Right forelimb (tissue), 1 donor: ENCODE data around the gene TNS1.
"Not testable (repeated sequence)": the region's sequence is repeated elsewhere in the genome, so short reads cannot be mapped to it uniquely, and the experiment has no call there.

Experiments
- DNase-seq: peaks from one replicate; pipeline ENCODE4 v3.0.0-alpha.2; 2018

TNS1 gene

DNA sequence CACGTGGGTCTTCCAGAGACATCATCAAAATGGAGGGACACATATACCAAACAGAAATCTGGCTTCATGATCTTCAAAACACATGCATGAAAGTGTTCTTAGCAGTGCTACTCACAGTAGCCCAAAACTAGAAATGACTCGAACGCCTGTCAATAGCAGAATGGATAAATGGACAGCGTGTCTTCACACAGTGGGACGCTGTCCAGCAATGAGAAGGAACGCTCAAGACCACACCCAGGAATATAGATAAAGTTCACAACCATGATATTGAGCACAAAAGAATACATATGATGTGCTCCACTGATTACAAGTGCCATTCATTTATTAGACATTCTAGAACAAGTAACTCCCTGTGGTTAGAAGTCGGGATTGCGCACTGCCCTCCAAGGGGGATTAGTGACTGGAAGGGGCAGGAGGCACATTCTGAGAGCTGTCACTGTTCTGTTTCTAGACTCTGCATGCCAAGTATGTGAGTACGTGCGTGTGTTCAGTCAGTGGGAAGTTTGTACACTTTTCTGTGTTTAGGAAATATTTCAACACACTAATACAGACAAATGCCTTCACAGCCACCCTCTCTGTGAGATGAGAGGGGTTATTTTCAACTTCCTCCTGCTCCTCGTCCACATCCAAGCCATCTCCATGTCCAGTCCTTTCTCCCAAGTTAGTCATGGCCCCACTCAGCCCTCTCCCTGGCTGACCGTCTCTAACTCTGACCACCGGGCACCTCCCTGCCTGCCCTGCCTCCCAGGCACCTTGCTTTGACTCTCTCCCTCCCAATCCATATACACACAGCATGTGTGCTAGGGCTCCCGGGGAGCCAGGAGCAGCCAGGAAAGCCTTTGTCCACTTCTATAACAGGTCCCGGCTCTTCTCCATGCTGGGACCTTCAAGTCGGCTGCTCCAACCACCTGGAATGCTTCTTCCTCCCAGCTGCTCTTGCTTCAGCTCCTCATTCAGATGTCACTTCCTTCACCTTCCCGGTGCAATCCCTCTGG is 26.9 kb upstream of the TNS1 start:
- peak; percentile 42 for DNase-seq

DNA sequence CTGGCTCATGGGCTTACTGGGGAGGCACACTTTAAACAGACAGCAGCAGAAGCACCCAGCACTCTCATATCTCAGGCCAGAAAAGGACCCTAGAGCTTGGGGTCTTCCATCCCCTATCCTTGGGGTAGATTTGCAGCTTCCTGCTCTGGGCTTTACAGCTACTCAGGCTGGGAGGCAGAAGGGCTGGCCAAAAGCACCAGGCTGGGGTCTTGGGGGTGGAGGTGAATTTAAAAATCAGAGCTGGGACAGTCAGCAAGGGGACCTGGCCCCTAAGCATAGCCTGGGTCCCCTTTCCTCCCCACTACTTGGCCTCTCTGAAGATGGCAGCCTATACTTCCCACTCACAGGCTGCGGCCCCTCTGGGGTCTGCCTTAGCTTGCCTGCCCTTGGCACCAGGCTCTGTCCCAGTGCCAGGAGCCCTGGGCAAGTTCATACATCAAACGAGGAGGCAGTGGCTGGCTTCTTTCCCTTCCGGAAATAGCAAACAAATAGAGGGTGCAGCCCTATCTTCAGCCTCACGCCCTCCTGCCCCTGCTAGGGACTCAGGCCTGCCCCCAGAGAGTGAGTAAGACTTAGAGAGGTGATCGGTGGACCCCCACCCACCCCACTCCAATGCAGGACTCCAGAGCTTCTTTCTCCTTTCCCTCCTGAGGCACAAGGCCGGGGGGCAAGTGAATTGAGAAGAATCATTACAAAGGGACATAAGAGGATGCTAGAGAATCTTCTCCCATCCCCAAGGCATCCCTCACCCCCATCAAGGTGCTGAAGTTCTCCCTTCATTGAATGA is 26.0 kb upstream of the TNS1 start:
- no peak for DNase-seq

- DNase-seq = no peak
Measured at GRCh38 chr2:218028189-218028495, 25.3 kb upstream of the TNS1 start.

DNA sequence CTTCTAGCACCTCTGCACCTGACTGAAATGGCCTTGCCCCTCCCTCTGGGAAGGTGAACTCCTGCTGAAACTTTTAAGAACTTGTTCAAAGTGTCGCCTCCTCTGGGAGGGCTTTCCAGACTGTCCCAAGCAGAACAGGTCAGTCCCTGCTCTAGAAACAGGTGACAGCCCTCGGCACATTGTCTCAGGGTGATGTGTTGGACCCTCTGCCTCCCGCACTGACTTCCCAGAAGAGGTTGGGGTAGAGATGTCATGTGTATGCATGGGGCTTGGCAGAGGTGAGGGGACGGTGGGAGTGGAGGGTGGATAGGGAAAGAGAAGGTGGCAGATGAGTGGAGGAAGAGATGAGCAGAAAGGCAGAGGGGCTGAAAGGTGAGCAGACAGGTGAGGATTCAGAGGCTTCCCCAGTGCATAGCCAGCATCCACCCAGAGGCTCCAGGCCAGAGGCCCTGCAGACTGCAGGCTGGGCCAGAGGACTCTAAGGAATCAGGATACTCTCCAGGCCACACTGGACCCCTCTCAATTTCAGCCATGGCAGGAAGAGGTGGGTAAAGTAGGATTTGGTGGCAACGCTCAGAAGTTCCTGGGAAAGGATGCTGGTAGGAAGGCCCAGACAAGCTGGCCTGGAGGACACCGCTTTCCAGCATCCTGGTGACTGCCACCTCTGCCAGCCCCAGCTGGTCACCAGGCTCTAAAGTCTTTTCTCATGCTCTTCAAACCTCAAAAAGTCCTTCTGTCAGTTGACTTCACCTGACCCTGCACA is 24.8 kb upstream of the TNS1 start:
- peak; percentile 30 for DNase-seq

GRCh38 chr2:218026676-218027425 is 24.1 kb upstream of the TNS1 start:
- peak; percentile 36 for DNase-seq

- peak; percentile 23 for DNase-seq
Measured at GRCh38 chr2:218026244-218026643, 23.4 kb upstream of the TNS1 start.

- DNase-seq = no peak
Measured at GRCh38 chr2:218024871-218025270, 22.1 kb upstream of the TNS1 start.

- DNase-seq = peak; percentile 29
Measured at GRCh38 chr2:218024336-218024735, 21.5 kb upstream of the TNS1 start.

- peak; percentile 31 for DNase-seq
Measured at GRCh38 chr2:218023636-218024035, 20.8 kb upstream of the TNS1 start.

- DNase-seq = peak; percentile 30
Measured at GRCh38 chr2:218022851-218023530, 20.2 kb upstream of the TNS1 start.

GRCh38 chr2:218022131-218022850 is 19.5 kb upstream of the TNS1 start:
- no peak for DNase-seq

DNA sequence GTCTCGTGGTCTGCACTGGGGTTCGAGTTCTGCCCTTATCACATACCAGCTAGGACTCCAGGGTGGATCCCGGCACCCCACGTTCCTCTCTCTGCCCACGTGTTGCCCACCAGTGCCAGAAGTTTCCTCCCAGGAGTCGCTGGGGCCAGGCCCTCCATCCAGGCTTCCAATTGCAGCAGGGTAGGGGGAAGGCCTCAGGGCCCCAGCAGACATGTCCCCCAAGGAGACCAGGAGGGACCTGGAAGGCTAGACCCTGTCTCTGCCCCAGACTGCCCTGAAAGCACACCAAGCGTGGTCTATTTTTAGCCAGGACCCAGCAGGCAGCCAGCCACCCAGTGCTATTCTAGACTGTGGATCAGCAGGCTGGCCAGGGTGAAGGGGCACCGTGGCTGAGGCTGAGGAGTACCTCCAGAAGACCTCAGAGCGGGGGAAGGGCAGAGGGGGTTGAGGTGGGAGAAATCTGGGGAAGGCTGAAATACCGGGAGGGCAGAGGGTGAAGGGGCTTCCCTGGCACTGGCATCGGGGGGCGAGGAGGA is 18.8 kb upstream of the TNS1 start:
- peak; percentile 43 for DNase-seq

DNA sequence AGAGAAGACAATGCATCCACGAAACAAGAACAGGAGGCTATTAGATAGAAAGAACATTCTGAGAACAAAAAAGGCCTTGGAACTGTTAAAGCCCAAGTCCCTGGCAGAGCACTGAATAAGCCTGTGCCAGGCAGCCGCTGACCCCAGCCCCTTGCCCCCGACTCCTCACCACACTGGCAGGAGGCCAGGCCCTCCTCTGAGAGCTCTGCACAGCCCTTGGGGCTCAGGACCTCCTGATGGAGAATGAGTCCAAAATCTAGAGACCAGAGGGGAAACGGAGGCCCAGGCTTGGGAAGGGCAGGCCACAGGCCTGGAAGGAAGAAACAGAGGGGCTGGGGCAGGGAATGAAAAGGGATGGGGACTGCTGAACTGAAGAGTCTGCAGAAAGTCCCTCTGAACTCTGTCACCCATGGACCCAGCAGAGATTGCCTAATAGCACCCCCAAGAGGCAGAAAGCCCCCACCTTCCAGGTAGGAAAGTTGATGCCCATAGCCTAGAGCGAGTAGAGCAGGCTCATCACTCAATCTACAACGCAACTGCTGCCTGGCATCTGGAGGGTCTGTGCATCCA is 18.3 kb upstream of the TNS1 start:
- DNase-seq = peak; percentile 30

DNA sequence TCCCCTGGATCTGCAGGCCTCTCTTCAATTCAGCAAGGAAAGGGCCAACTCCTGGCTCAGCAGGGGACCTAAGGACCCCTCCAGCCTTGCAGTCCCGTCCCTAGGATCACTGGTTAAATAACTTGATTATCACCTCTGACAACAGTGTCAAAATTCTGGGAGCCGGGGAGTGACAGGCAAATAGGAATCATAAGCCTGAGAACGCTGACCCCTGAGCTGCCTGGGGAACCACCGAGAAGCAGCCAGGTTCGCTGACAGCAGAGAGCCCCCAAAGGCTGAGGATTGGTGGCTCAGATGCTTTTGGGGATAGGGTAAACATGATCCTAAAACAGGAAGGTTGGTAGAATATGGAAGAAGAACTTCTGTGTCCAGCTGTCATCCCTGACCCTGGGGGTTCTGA is 17.5 kb upstream of the TNS1 start:
- DNase-seq = peak; percentile 34

DNA sequence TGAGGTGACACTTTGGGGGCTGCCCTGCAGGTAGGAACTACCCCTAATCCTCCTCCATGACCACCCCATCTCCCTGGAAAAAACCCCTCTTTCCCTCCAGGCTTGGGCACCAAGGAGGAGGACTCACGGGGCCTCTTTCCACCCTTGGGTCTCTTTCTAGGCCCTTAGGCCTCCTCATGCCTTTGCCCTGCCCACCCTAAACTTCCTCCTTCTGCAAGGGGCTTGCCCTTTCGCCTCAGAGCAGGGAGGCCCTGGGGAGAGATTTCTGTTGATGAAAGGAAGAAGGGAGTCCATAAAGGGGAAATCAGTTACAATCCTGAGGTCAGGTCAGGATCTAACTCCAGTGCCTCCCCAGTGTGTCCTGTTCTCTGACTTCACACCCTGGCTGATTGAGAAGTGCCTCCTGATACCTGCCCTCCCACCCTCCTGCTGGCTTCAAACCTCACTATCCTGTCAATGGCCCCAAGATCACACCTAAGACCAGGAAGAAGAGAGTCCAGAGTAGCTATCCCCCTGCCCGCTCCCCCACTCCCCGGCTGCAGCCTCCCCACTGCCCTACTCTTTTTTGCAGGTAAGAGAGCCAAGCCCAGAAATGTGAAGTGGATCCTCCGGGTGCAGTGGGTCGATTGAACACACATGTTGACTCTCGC is 16.7 kb upstream of the TNS1 start:
- DNase-seq = no peak

DNA sequence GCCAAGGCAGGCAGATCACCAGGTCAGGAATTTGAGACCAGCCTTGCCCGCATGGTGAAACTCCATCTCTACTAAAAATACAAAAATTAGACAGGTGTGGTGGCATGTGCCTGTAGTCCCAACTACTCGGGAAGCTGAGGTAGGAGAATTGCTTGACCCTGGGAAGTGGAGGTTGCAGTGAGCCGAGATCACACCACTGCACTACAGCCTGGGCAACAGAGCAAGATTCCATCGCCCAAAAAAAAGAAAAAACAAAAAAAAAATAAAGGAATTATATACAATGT is 16.0 kb upstream of the TNS1 start:
- not testable (repeated sequence) for DNase-seq

DNA sequence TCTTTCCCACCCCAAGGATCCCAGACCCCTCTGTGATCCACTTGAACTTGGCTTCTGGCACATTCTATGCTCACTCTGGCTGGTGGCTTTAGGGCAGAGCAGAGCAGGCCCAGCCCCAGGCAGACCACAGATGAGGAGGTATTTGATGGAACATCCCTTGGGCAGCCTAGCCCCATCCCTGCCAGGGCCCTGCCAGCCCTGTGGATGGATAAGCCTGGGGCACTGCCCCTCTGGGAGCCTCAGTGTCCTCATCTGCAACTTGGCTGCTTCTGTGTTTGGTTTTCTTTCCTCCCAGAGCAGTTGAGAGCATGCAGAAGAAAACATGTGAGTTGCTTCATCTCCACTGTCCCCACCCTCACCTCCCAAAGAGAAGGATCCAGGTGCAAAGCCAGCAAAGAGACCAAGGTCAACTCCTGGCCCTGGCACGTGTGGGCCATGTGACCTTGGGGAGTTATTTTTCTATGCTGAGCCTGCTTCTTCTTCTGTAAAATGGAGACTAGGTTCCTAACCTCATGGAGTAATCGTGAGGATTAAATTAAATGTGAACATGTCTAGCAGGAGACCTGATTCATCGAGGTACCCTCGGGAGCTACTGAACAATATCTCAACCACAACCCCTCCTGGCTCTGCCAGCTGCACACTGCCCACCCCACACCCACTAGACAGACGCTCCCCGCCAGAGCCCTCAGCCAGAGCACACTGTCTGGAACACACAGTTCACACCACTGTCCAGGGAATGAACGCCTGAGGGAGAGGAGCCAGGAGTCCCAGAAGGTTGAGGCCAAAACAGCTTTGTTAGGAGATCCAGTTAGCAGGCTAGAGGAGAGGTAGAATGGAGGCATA is 14.6 kb upstream of the TNS1 start:
- no peak for DNase-seq

GRCh38 chr2:218016810-218017209 is 14.0 kb upstream of the TNS1 start:
- no peak for DNase-seq
